A549 (cell line): ENCODE measurements around the gene PIEZO2. TPM values are rescaled to one million over a fixed set of nuclear protein-coding genes. Genes with fewer than 3 reads are reported as not detected.

ENCODE experiments used
- ATAC-seq, 2 experiments: fragments of 200-7000 bp in 1 of 2; fragments of >200 bp in 1 of 2; cut with Nextera tagmentation in 1 of 2; cut with Tn5 transposase in 1 of 2; 3 replicates each; pipeline versions ENCODE4 v1.8.0 to v1.9.1; 2018 to 2020; ENCODE audit warnings: mild to moderate bottlenecking in 1 of 2, moderate library complexity in 1 of 2
- CTCF ChIA-PET: fragments of 300-600 bp; sonication (Branson Sonifier 250); formaldehyde crosslinking; extraction: SDS; loops from one replicate; lab custom pipeline; 2021; ENCODE audit warnings: antibody characterized with exemption, inconsistent platforms; lab: Yijun Ruan, JAX
- POLR2A ChIA-PET: fragments of 350-600 bp; formaldehyde crosslinking; extraction: SDS; loops from one replicate; lab custom pipeline; 2021; ENCODE audit warnings: antibody characterized with exemption, inconsistent platforms; lab: Yijun Ruan, JAX
- DNase-seq, 2 experiments: peaks; one replicate each; pipeline versions ENCODE4 v3.0.0 to v3.0.0-alpha.2; 2011 to 2016; ENCODE audit warnings: low read depth in 1 of 2, low spot score in 1 of 2
- FAIRE-seq: peaks from 2 replicates; lab custom pipeline; 2011; peaks lifted over from hg19 to GRCh38; lab: Jason Lieb, UNC
- H3K27ac ChIP-seq, 2 experiments: fragments of >200 bp; sonication (Bioruptor Twin); formaldehyde crosslinking; 3 replicates each; pipeline ENCODE4 v1.5.1; 2016 to 2017
- H3K4me1 ChIP-seq: fragments of >200 bp; sonication (Bioruptor Twin); formaldehyde crosslinking; 3 replicates; pipeline ENCODE4 v1.6.1; 2016
- H3K4me2 ChIP-seq: fragments of >200 bp; sonication (Bioruptor Twin); formaldehyde crosslinking; 3 replicates; pipeline ENCODE4 v1.6.1; 2016
- H3K4me3 ChIP-seq: fragments of >200 bp; sonication (Bioruptor Twin); formaldehyde crosslinking; 3 replicates; pipeline ENCODE4 v1.5.1; 2016
- H3K9me3 ChIP-seq: fragments of >200 bp; sonication (Bioruptor Twin); formaldehyde crosslinking; 3 replicates; pipeline ENCODE4 v1.6.1; 2016
- CEBPB ChIP-seq, 2 experiments: fragments of >200 bp in 1 of 2; sonication (Bioruptor Twin) in 1 of 2; formaldehyde crosslinking in 1 of 2; IDR thresholded peaks; 2 replicates each; pipeline ENCODE4 v1.6.1; 2012 to 2016
- CHD2 ChIP-seq: fragments of 150-350 bp; IDR thresholded peaks from 2 replicates; pipeline ENCODE4 v1.6.1; 2014; ENCODE audit warnings: low read length; ENCODE audit not compliant: partially characterized antibody
- EHMT2 ChIP-seq: fragments of 200-600 bp; sonication (generic); IDR thresholded peaks from 2 replicates; pipeline ENCODE4 v1.6.1; 2016; ENCODE audit warnings: antibody characterized with exemption, low read depth, mild to moderate bottlenecking, moderate library complexity
- ELK1 ChIP-seq: fragments of 150-350 bp; IDR thresholded peaks from 2 replicates; pipeline ENCODE4 v1.6.1; 2014; ENCODE audit warnings: low read depth, mild to moderate bottlenecking, low read length
- EP300 ChIP-seq, 2 experiments: fragments of >200 bp; sonication (Bioruptor Twin); formaldehyde crosslinking; IDR thresholded peaks; 2 replicates in 1 of 2; 3 replicates in 1 of 2; pipeline ENCODE4 v1.6.1; 2016 to 2017
- ESRRA ChIP-seq: fragments of 150-350 bp; IDR thresholded peaks from 2 replicates; pipeline ENCODE4 v1.6.1; 2014; ENCODE audit warnings: mild to moderate bottlenecking, low read length, borderline replicate concordance
- FOSL2 ChIP-seq, 2 experiments: fragments of 450-650 bp in 1 of 2; fragments of >200 bp in 1 of 2; sonication (Bioruptor Twin) in 1 of 2; formaldehyde crosslinking; IDR thresholded peaks; 2 replicates each; pipeline versions ENCODE4 v1.5.0 to v1.6.1; 2016 to 2020; ENCODE audit warnings: mild to moderate bottlenecking in 1 of 2, moderate library complexity in 1 of 2
- HES2 ChIP-seq: fragments of >200 bp; sonication (Bioruptor Twin); formaldehyde crosslinking; IDR thresholded peaks from 2 replicates; pipeline ENCODE4 v1.6.1; 2016
- JUN ChIP-seq, 2 experiments: fragments of >200 bp; sonication (Bioruptor Twin); formaldehyde crosslinking; IDR thresholded peaks; 2 replicates in 1 of 2; 3 replicates in 1 of 2; pipeline ENCODE4 v1.6.1; 2016 to 2017
- MAZ ChIP-seq: fragments of 150-350 bp; IDR thresholded peaks from 2 replicates; pipeline ENCODE4 v1.6.1; 2014; ENCODE audit warnings: antibody characterized with exemption, low read depth, low read length, borderline replicate concordance
- NFE2L2 ChIP-seq: fragments of 150-350 bp; conservative IDR thresholded peaks from 2 replicates; pipeline ENCODE4 v1.6.1; 2014; ENCODE audit warnings: low read length
- NPAS2 ChIP-seq: fragments of 250-450 bp; sonication (Bioruptor Pico); IDR thresholded peaks from 2 replicates; pipeline ENCODE4 v1.8.0; 2022; ENCODE audit warnings: mild to moderate bottlenecking, moderate library complexity, borderline replicate concordance
- NR3C1 ChIP-seq: fragments of >200 bp; sonication (Bioruptor Twin); formaldehyde crosslinking; IDR thresholded peaks from 3 replicates; pipeline ENCODE4 v1.6.1; 2017
- POLR2A ChIP-seq: IDR thresholded peaks from 2 replicates; pipeline ENCODE4 v1.6.1; 2012; ENCODE audit warnings: mild to moderate bottlenecking, low read length
- RARB ChIP-seq: fragments of 250-450 bp; sonication (Bioruptor Pico); IDR thresholded peaks from 2 replicates; pipeline ENCODE4 v1.8.0; 2021; ENCODE audit warnings: mild to moderate bottlenecking, moderate library complexity
- REST ChIP-seq: fragments of 200-600 bp; sonication (generic); IDR thresholded peaks from 2 replicates; pipeline ENCODE4 v1.6.1; 2016; ENCODE audit warnings: antibody characterized with exemption, mild to moderate bottlenecking, moderate library complexity
- SREBF2 ChIP-seq: fragments of 450-650 bp; IDR thresholded peaks from 2 replicates; pipeline ENCODE4 v1.6.1; 2014; ENCODE audit warnings: mild to moderate bottlenecking, moderate library complexity
- TFCP2L1 ChIP-seq: fragments of 250-450 bp; sonication (Bioruptor Pico); IDR thresholded peaks from 2 replicates; pipeline ENCODE4 v1.5.0; 2021; ENCODE audit warnings: mild to moderate bottlenecking
- ZC3H11A ChIP-seq: fragments of 450-650 bp; IDR thresholded peaks from 2 replicates; pipeline ENCODE4 v1.6.1; 2014; ENCODE audit warnings: antibody characterized with exemption, mild to moderate bottlenecking
- ZNF302 ChIP-seq: fragments of 250-450 bp; sonication (Bioruptor Pico); IDR thresholded peaks from 2 replicates; pipeline ENCODE4 v1.9.0; 2021; ENCODE audit warnings: inconsistent platforms, mild to moderate bottlenecking, moderate library complexity
- WGBS: methylation state at CpG from one replicate; pipeline ENCODE4 v1.1.6; 2017; ENCODE audit errors: missing lambda C conversion rate; 5-methylcytosine and 5-hydroxymethylcytosine counted together
- polyA plus RNA-seq, 4 experiments: library from polyadenylated mRNA; depleted of rRNA in 3 of 4; stranded (reverse); fragments of >200 nt; fragmentation: RNase III in 1 of 4; extraction: RNeasy Plus Mini Kit Qiagen cat#74134 plus additional on column Dnase treatment in 1 of 4; gene quantifications; 2 replicates in 3 of 4; 3 replicates in 1 of 4; pipeline ENCODE4 v1.2.3, GENCODE V29; 2011 to 2017
- TF ChIP-seq, protein P1 (sequence below): IDR thresholded peaks from 2 replicates; pipeline ENCODE4 v1.6.1; 2012

PIEZO2 gene
- polyA plus RNA-seq, 2 of the 4 experiments (the other 2 are of a cell fraction) = 0.80 to 1.6 TPM

DNA sequence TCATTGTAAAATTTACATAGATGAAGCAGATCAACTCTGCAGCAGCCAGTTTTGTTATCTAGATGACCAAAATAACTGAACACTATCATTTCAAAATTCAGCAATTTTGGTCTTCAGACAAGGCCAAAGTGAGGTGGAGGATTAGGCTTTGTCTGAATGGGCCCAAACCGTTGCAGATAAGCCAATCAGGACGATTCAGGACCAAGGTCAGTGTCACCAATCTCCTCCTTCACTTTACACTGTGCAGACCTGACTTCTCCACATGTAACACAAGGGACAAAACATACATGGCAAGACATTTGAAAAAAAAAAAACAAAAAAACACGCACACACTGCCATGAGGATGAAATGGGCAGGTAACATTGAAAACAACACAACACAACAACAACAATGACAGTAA, 412.4 kb downstream of the PIEZO2 start:
- WGBS = 14% methylated on average over 3 of the region's 3 CpGs
- POLR2A ChIA-PET = no interaction called here
- CTCF ChIA-PET = no interaction called here
- FAIRE-seq = no peak
- H3K9me3 ChIP-seq = no peaks in the 10 kb centered on the region
- TF ChIP-seq REST (peak; percentile 65; the same call in 1 of the 2 replicates), EP300 (IDR thresholded peaks at IDR 0.05) (no peak)
- no peak overlapping the region for H3K4me3 ChIP-seq
- DNase-seq = no peak
- no peaks in the 10 kb centered on the region for H3K4me1 ChIP-seq
- ATAC-seq = no peak
- H3K4me2 ChIP-seq = no peak overlapping the region
- H3K27ac ChIP-seq = no peak overlapping the region

- ChIA-PET CTCF (interaction anchor here (1.5 kb wide), 1 partner anchor 54 kb away, joined by 3 read pairs; no protein-coding TSS in a partner anchor), POLR2A (no interaction called here)
- H3K9me3 ChIP-seq = no peaks in the 10 kb centered on the region
- H3K4me1 ChIP-seq = no peaks in the 10 kb centered on the region
- ATAC-seq (no peak), DNase-seq (no peak), FAIRE-seq (no peak)
- no peak overlapping the region for H3K27ac ChIP-seq
- no peak overlapping the region for H3K4me2 ChIP-seq
- no peak overlapping the region for H3K4me3 ChIP-seq
- TF ChIP-seq ZNF302 (CRISPR knock-in tag) (no peak), NR3C1 (no peak), NFE2L2 (no peak), ELK1 (no peak), MAZ (no peak), POLR2A (no peak), SREBF2 (no peak), ESRRA (no peak), TFCP2L1 (CRISPR knock-in tag) (no peak), CEBPB (IDR thresholded peaks at IDR 0.05) (no peak), ZC3H11A (no peak), EHMT2 (no peak)
- TF ChIP-seq, protein P1, sequence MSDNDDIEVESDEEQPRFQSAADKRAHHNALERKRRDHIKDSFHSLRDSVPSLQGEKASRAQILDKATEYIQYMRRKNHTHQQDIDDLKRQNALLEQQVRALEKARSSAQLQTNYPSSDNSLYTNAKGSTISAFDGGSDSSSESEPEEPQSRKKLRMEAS = no peak
- 16% methylated on average over 4 of the region's 4 CpGs for WGBS
These were observed 416.4 kb downstream of the PIEZO2 start for GRCh38 chr18:10732990-10733389.

DNA sequence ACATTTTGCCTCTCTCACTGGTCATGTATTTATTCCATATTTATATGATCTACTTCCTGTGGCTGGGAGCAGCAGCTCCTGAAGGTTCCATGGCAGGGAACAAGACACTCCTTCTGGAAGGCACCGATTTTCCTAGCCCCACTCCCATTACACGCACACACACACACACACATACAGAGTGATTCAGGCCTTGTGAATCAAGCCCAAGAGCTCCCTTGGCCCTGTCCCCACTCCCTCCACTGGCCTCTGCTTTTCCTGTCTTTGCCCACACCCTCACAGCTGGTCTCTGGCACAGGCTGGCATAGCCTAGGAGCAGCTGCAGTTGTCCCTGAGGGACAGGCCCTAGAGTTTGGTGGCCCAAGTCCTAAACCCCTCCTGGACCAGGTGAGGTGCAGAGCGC, 421.9 kb downstream of the PIEZO2 start:
- ChIA-PET CTCF (interaction anchor here (1.0 kb wide), 1 partner anchor 27 kb away, joined by 3 read pairs; no protein-coding TSS in a partner anchor), POLR2A (no interaction called here)
- no peak for ATAC-seq
- DNase-seq = no peak
- no peaks in the 10 kb centered on the region for H3K9me3 ChIP-seq
- H3K27ac ChIP-seq = no peak overlapping the region
- TF ChIP-seq JUN (IDR thresholded peaks at IDR 0.05) (no peak), SREBF2 (no peak), FOSL2 (IDR thresholded peaks at IDR 0.05) (no peak), FOSL2 (CRISPR knock-in tag; IDR thresholded peaks at IDR 0.05) (no peak), HES2 (no peak), CHD2 (no peak), NFE2L2 (no peak), RARB (CRISPR knock-in tag) (no peak), NPAS2 (CRISPR knock-in tag) (no peak)
- TF ChIP-seq, protein P1 = no peak
- no peaks in the 10 kb centered on the region for H3K4me1 ChIP-seq
- FAIRE-seq = no peak
- 49% methylated on average over 3 of the region's 3 CpGs for WGBS
- no peak overlapping the region for H3K4me3 ChIP-seq
- H3K4me2 ChIP-seq = no peak overlapping the region
